SK-N-SH treated with all-trans-retinoic acid at 6 μM for 48 hours (cell line): Measurements from ENCODE around the gene OR2V1.

Source experiments
- ATAC-seq: fragments of 200-7000 bp; cut with Tn5 transposase; 3 replicates; pipeline ENCODE4 v1.9.1; 2020; ENCODE audit warnings: mild to moderate bottlenecking, moderate library complexity
- ARNTL ChIP-seq: fragments of 450-650 bp; formaldehyde crosslinking; IDR thresholded peaks from 2 replicates; pipeline ENCODE4 v1.5.0; 2020; ENCODE audit warnings: low read depth, mild to moderate bottlenecking, moderate library complexity, borderline replicate concordance
- BACH2 ChIP-seq: fragments of 250-450 bp; sonication (Bioruptor Pico); IDR thresholded peaks from 2 replicates; pipeline ENCODE4 v1.9.0; 2021; ENCODE audit warnings: mild to moderate bottlenecking, borderline replicate concordance
- CREB5 ChIP-seq: fragments of 250-450 bp; sonication (Bioruptor Pico); IDR thresholded peaks from 2 replicates; pipeline ENCODE4 v1.5.1; 2020; ENCODE audit warnings: low read depth, mild to moderate bottlenecking, moderate library complexity
- CSDC2 ChIP-seq: fragments of 250-450 bp; sonication (Bioruptor Pico); IDR thresholded peaks from 2 replicates; pipeline ENCODE4 v1.5.0; 2020; ENCODE audit warnings: mild to moderate bottlenecking, moderate library complexity
- ESRRG ChIP-seq: fragments of 250-450 bp; sonication (Bioruptor Pico); IDR thresholded peaks from 2 replicates; pipeline ENCODE4 v1.6.1; 2021; ENCODE audit warnings: mild to moderate bottlenecking
- ISL1 ChIP-seq: fragments of 250-450 bp; sonication (Bioruptor Pico); IDR thresholded peaks from 2 replicates; pipeline ENCODE4 v2.1.2; 2022; ENCODE audit warnings: mild to moderate bottlenecking, moderate library complexity
- OSR1 ChIP-seq: fragments of 250-450 bp; sonication (Bioruptor Pico); IDR thresholded peaks from 2 replicates; pipeline ENCODE4 v1.8.0; 2022; ENCODE audit warnings: moderate library complexity, mild to moderate bottlenecking, inconsistent platforms
- PPARA ChIP-seq: fragments of 250-450 bp; sonication (Bioruptor Pico); IDR thresholded peaks from 2 replicates; pipeline ENCODE4 v1.5.0; 2020; ENCODE audit warnings: mild to moderate bottlenecking, borderline replicate concordance
- SNAI2 ChIP-seq: fragments of 250-450 bp; sonication (Bioruptor Pico); IDR thresholded peaks from 2 replicates; pipeline ENCODE4 v1.5.0; 2020; ENCODE audit warnings: mild to moderate bottlenecking, moderate library complexity
- TCF4 ChIP-seq: fragments of 250-450 bp; sonication (Bioruptor Pico); IDR thresholded peaks from 2 replicates; pipeline ENCODE4 v1.8.0; 2021; ENCODE audit warnings: mild to moderate bottlenecking, moderate library complexity, borderline replicate concordance
- TSHZ2 ChIP-seq: fragments of 250-450 bp; sonication (Bioruptor Pico); IDR thresholded peaks from 2 replicates; pipeline ENCODE4 v1.5.0; 2020; ENCODE audit warnings: mild to moderate bottlenecking, moderate library complexity
- ZC3H10 ChIP-seq: fragments of 250-450 bp; sonication (Bioruptor Pico); IDR thresholded peaks from 2 replicates; pipeline ENCODE4 v1.5.1; 2021; ENCODE audit warnings: mild to moderate bottlenecking, moderate library complexity
- ZFP3 ChIP-seq: fragments of 250-450 bp; sonication (Bioruptor Pico); IDR thresholded peaks from 2 replicates; pipeline ENCODE4 v1.5.0; 2020; ENCODE audit warnings: mild to moderate bottlenecking, moderate library complexity
- ZFP30 ChIP-seq: fragments of 450-650 bp; formaldehyde crosslinking; IDR thresholded peaks from 2 replicates; pipeline ENCODE4 v1.5.0; 2022; ENCODE audit warnings: mild to moderate bottlenecking, moderate library complexity
- ZNF565 ChIP-seq: fragments of 450-650 bp; formaldehyde crosslinking; conservative IDR thresholded peaks from 2 replicates; pipeline ENCODE4 v1.5.0; 2020; ENCODE audit warnings: low read depth, mild to moderate bottlenecking, moderate library complexity
- ZNF8 ChIP-seq: fragments of 450-650 bp; formaldehyde crosslinking; IDR thresholded peaks from 2 replicates; pipeline ENCODE4 v1.5.0; 2020; ENCODE audit warnings: mild to moderate bottlenecking, moderate library complexity
- TF ChIP-seq, protein P1 (sequence below): fragments of 250-450 bp; sonication (Bioruptor Pico); IDR thresholded peaks from 2 replicates; pipeline ENCODE4 v1.8.0; 2020; ENCODE audit warnings: mild to moderate bottlenecking, moderate library complexity, borderline replicate concordance

OR2V1 gene

GRCh38 chr5:181108578-181109165, 22.3 kb downstream of the OR2V1 start:
- ATAC-seq = no peak
- TF ChIP-seq, protein P1, sequence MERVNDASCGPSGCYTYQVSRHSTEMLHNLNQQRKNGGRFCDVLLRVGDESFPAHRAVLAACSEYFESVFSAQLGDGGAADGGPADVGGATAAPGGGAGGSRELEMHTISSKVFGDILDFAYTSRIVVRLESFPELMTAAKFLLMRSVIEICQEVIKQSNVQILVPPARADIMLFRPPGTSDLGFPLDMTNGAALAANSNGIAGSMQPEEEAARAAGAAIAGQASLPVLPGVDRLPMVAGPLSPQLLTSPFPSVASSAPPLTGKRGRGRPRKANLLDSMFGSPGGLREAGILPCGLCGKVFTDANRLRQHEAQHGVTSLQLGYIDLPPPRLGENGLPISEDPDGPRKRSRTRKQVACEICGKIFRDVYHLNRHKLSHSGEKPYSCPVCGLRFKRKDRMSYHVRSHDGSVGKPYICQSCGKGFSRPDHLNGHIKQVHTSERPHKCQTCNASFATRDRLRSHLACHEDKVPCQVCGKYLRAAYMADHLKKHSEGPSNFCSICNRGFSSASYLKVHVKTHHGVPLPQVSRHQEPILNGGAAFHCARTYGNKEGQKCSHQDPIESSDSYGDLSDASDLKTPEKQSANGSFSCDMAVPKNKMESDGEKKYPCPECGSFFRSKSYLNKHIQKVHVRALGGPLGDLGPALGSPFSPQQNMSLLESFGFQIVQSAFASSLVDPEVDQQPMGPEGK (CRISPR knock-in tag) = no peak
- TF ChIP-seq ZFP3 (no peak), ARNTL (CRISPR knock-in tag) (no peak), TSHZ2 (CRISPR knock-in tag) (no peak), ISL1 (no peak), ZC3H10 (no peak), CSDC2 (CRISPR knock-in tag) (no peak)

- ATAC-seq = no peak
- no peak for TF ChIP-seq PPARA (CRISPR knock-in tag)
- TF ChIP-seq ZNF565 (CRISPR knock-in tag) = no peak
- TF ChIP-seq CREB5 (CRISPR knock-in tag) = no peak
- no peak for TF ChIP-seq OSR1 (CRISPR knock-in tag)
- no peak for TF ChIP-seq TSHZ2 (CRISPR knock-in tag)
- TF ChIP-seq SNAI2 (CRISPR knock-in tag) = no peak
- TF ChIP-seq, protein P1 (CRISPR knock-in tag) = no peak
- TF ChIP-seq ZNF8 (CRISPR knock-in tag) = no peak
- TF ChIP-seq TCF4 = no peak
- no peak for TF ChIP-seq ISL1
- TF ChIP-seq BACH2 (CRISPR knock-in tag) = no peak
- no peak for TF ChIP-seq ARNTL (CRISPR knock-in tag)
Measured at GRCh38 chr5:181107699-181108098, 23.3 kb downstream of the OR2V1 start.

GRCh38 chr5:181105391-181106025, 25.5 kb downstream of the OR2V1 start:
- ATAC-seq = no peak
- TF ChIP-seq ZNF565 (CRISPR knock-in tag) = no peak
- no peak for TF ChIP-seq ZFP30 (CRISPR knock-in tag)
- no peak for TF ChIP-seq ARNTL (CRISPR knock-in tag)
- TF ChIP-seq, protein P1 (CRISPR knock-in tag) = no peak
- TF ChIP-seq ZC3H10 = no peak
- no peak for TF ChIP-seq ZNF8 (CRISPR knock-in tag)
- no peak for TF ChIP-seq ZFP3
- TF ChIP-seq ISL1 = no peak
- TF ChIP-seq TSHZ2 (CRISPR knock-in tag) = no peak
- no peak for TF ChIP-seq PPARA (CRISPR knock-in tag)
- no peak for TF ChIP-seq ESRRG (CRISPR knock-in tag)
- TF ChIP-seq SNAI2 (CRISPR knock-in tag) = no peak
- no peak for TF ChIP-seq BACH2 (CRISPR knock-in tag)
